MCF 10A (cell line): Measurements from ENCODE around the gene IQUB. TPM values are rescaled to one million over a fixed set of nuclear protein-coding genes. Genes with fewer than 3 reads are reported as not detected.
"Not testable (repeated sequence)": the region's sequence is repeated elsewhere in the genome, so short reads cannot be mapped to it uniquely, and the experiment has no call there.

Experiments used
- BruUV-seq: library from RNA; stranded (reverse); fragments of 400-500 nt; replicated peaks from 2 replicates; lab custom pipeline; 2021; lab: Mats Ljungman, UMichigan
- CTCF ChIA-PET: fragments of 300-600 bp; sonication (Branson Sonifier 250); formaldehyde crosslinking; extraction: SDS; loops from one replicate; lab custom pipeline; 2021; ENCODE audit warnings: antibody characterized with exemption, inconsistent platforms; lab: Yijun Ruan, JAX
- POLR2A ChIA-PET: fragments of 300-600, 350-650 bp; sonication (Branson Sonifier 250); formaldehyde crosslinking; extraction: SDS; loops from one replicate; lab custom pipeline; 2020; ENCODE audit warnings: antibody characterized with exemption, inconsistent platforms; lab: Yijun Ruan, JAX
- DNase-seq: peaks from one replicate; pipeline ENCODE4 v3.0.0-alpha.2; 2018; ENCODE audit not compliant: unreplicated experiment
- H3K27ac Mint-ChIP-seq: one replicate; pipeline ENCODE4 v1.8.0; 2022; ENCODE audit warnings: mild to moderate bottlenecking, low read depth, mixed read lengths; ENCODE audit not compliant: unreplicated experiment
- H3K27me3 Mint-ChIP-seq: one replicate; pipeline ENCODE4 v1.8.0; 2022; ENCODE audit warnings: mixed read lengths; ENCODE audit not compliant: insufficient read depth, unreplicated experiment
- H3K36me3 Mint-ChIP-seq: one replicate; pipeline ENCODE4 v1.8.0; 2022; ENCODE audit warnings: mild to moderate bottlenecking, moderate library complexity, mixed read lengths; ENCODE audit not compliant: insufficient read depth, unreplicated experiment
- H3K4me1 Mint-ChIP-seq: one replicate; pipeline ENCODE4 v1.8.0; 2022; ENCODE audit warnings: mixed read lengths; ENCODE audit not compliant: insufficient read depth, unreplicated experiment
- H3K4me3 Mint-ChIP-seq: one replicate; pipeline ENCODE4 v1.8.0; 2022; ENCODE audit warnings: mild to moderate bottlenecking, moderate library complexity, mixed read lengths; ENCODE audit not compliant: unreplicated experiment
- H3K9me3 Mint-ChIP-seq: one replicate; pipeline ENCODE4 v1.8.0; 2022; ENCODE audit warnings: mixed read lengths; ENCODE audit not compliant: unreplicated experiment
- CTCF ChIP-seq: fragments of 200-600 bp; IDR thresholded peaks from one replicate; pipeline ENCODE4 v1.8.0; 2022; ENCODE audit warnings: antibody characterized with exemption, mild to moderate bottlenecking; ENCODE audit not compliant: unreplicated experiment
- intact Hi-C: fragments of 100-400 bp; cut with micrococcal nuclease; formaldehyde crosslinking; loops from 2 replicates; pipeline ENCODE4 v1.14.1; 2022
- total RNA-seq: library from RNA; stranded (reverse); gene quantifications from 2 replicates; pipeline ENCODE4 v1.2.3, GENCODE V29; 2022

The IQUB gene
- total RNA-seq, 1 experiment from 2014 or later = 0.16 TPM

DNA sequence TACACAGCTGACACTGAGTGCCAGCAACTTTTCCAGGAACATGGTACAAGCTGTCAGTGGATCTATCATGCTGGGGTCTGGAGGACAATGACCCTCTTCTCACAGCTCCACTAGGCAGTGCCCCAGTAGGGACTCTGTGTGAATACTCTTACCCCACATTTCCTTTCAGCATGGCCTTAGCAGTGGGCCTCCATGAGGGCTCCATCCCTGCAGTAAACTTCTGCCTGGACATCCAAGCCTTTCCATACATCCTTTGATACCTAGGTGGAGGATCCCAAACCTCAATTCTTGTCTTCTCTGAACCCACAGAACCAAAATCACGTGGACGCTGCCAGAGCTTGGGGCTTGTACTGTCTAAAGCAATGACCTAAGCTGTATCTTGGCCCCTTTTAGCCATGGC is 116.8 kb downstream of the IQUB start:
- Mint-ChIP-seq H3K27ac (no peak overlapping the region), H3K9me3 (no peaks in the 10 kb centered on the region), H3K4me1 (peaks cover 16% of the 10 kb centered on the region), H3K27me3 (no peaks in the 10 kb centered on the region), H3K4me3 (no peak overlapping the region), H3K36me3 (no peaks in the 10 kb centered on the region)
- no peak for DNase-seq
- POLR2A ChIA-PET = no interaction called here
- no TSS peak for BruUV-seq
- intact Hi-C loops = no loop called here
- no peak for TF ChIP-seq CTCF
- CTCF ChIA-PET = interaction anchor here (0.6 kb wide), 1 partner anchor 23 kb away, joined by 3 read pairs; no protein-coding TSS in a partner anchor

DNA sequence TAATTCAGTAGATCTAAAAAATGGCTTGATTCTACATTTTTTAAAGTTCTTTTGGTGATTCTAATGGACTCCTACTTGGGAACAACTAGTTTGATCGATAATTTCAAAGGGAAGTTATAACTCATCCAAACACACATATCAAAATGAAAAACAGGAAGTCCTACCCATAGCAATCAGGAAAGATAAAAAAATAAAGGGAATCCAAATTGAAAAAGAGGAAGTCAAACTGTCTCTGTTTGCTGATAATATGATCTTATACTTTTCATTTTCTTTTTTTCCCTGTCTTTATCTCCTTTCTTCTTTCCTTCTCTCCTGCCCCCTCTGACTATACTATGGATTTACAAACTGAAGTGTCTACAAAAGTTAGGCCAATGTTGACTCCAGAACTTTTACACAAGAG is 118.8 kb downstream of the IQUB start:
- Mint-ChIP-seq H3K27me3 (no peaks in the 10 kb centered on the region), H3K9me3 (no peaks in the 10 kb centered on the region), H3K27ac (peak overlapping the region; percentile 18), H3K36me3 (no peaks in the 10 kb centered on the region), H3K4me1 (peaks cover 24% of the 10 kb centered on the region), H3K4me3 (no peak overlapping the region)
- CTCF ChIA-PET = interaction anchor here (0.7 kb wide), 2 partner anchors 142 to 207 kb away, joined by 3 to 4 read pairs; partner anchors contain the start of gene NDUFA5
- no TSS peak for BruUV-seq
- no peak for DNase-seq
- no peak for TF ChIP-seq CTCF
- intact Hi-C loops = no loop called here
- POLR2A ChIA-PET = interaction anchor here (0.8 to 1.2 kb wide), 3 partner anchors 11 to 45 kb away, joined by 3 to 4 read pairs (median 3); no protein-coding TSS in a partner anchor

DNA sequence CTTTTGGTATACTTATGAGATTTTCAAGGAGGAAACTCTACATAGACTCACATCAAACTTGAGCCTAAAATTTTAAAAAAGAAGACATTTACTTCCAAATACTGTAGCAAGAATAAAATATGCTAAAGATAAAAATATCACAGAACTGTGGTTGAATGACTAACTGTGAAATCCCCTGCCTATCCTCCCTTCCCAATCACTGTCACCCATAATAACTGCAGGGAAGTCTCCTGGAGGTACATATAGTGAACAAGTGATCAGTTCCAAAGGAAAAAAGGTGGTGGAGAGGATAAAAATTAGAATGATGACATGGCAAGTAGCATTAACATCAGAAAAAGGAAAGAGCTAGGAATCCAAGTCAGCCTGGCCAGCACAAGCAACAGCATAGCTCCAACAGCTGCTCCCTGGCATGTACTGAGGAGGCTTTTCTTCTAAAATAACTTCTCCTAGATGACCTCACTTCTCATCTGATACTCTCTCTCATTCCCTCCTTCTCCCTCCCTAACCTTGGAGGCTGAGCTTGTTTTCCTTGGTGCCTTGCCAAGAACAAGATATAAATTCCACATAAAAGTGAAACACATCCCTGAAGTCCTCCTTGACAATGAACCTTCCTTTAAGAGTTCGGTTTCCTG is 124.0 kb downstream of the IQUB start:
- intact Hi-C loops = no loop called here
- POLR2A ChIA-PET = interaction anchor here (0.8 to 1.3 kb wide), 4 partner anchors 9 to 51 kb away, joined by 3 to 10 read pairs (median 4); no protein-coding TSS in a partner anchor
- peak overlapping the region; percentile 55 for H3K27ac Mint-ChIP-seq
- no peaks in the 10 kb centered on the region for H3K27me3 Mint-ChIP-seq
- no peak for TF ChIP-seq CTCF
- peak overlapping the region; percentile 15 for H3K4me3 Mint-ChIP-seq
- CTCF ChIA-PET = interaction anchor here (0.7 to 1.1 kb wide), 2 partner anchors 11 to 340 kb away, joined by 3 to 4 read pairs; no protein-coding TSS in a partner anchor
- peaks cover 26% of the 10 kb centered on the region for H3K4me1 Mint-ChIP-seq
- no peaks in the 10 kb centered on the region for H3K9me3 Mint-ChIP-seq
- peak; percentile 87 for DNase-seq
- no TSS peak for BruUV-seq
- H3K36me3 Mint-ChIP-seq = no peaks in the 10 kb centered on the region

GRCh38 chr7:123407951-123408350 is 126.4 kb downstream of the IQUB start:
- CTCF ChIA-PET = interaction anchor here (2.3 kb wide), 1 partner anchor 41 kb away, joined by 5 read pairs; no protein-coding TSS in a partner anchor
- intact Hi-C loops, H3K9me3 Mint-ChIP-seq, H3K27me3 Mint-ChIP-seq, DNase-seq, H3K4me3 Mint-ChIP-seq, H3K27ac Mint-ChIP-seq, POLR2A ChIA-PET, BruUV-seq, H3K36me3 Mint-ChIP-seq: not testable (repeated sequence)
- H3K4me1 Mint-ChIP-seq = peaks cover 17% of the 10 kb centered on the region

Other genes with a start within 250 kb of the IQUB start
- 71.9 and 72.8 TPM in 2 replicates for gene NDUFA5, start 23.2 kb upstream of the IQUB start, total RNA-seq
- gene ASB15, start 67.2 kb upstream of the IQUB start, total RNA-seq = not detected in 2 replicates
- gene LMOD2, start 121.3 kb upstream of the IQUB start, total RNA-seq = not detected in 2 replicates
- gene WASL, start 214.4 kb upstream of the IQUB start, total RNA-seq = 34.7 and 38.8 TPM in 2 replicates